SK-N-MC (cell line): ENCODE results near the gene LONP2.

ENCODE experiments used
- EZH2 ChIP-seq: fragments of 200-600 bp; sonication (generic); IDR thresholded peaks from one replicate; pipeline ENCODE4 v1.6.1; 2017; ENCODE audit warnings: antibody characterized with exemption
- FOXP2 ChIP-seq: optimal IDR thresholded peaks from 2 replicates; pipeline ENCODE3; 2011; ENCODE audit warnings: mild to moderate bottlenecking, moderate library complexity; ENCODE audit not compliant: insufficient read depth; ENCODE audit errors: extremely low read length, control extremely low read depth
- POLR2AphosphoS5 ChIP-seq: IDR thresholded peaks from 2 replicates; pipeline ENCODE4 v1.6.1; 2012; ENCODE audit warnings: mild to moderate bottlenecking, low read depth, low read length, borderline replicate concordance

DNA sequence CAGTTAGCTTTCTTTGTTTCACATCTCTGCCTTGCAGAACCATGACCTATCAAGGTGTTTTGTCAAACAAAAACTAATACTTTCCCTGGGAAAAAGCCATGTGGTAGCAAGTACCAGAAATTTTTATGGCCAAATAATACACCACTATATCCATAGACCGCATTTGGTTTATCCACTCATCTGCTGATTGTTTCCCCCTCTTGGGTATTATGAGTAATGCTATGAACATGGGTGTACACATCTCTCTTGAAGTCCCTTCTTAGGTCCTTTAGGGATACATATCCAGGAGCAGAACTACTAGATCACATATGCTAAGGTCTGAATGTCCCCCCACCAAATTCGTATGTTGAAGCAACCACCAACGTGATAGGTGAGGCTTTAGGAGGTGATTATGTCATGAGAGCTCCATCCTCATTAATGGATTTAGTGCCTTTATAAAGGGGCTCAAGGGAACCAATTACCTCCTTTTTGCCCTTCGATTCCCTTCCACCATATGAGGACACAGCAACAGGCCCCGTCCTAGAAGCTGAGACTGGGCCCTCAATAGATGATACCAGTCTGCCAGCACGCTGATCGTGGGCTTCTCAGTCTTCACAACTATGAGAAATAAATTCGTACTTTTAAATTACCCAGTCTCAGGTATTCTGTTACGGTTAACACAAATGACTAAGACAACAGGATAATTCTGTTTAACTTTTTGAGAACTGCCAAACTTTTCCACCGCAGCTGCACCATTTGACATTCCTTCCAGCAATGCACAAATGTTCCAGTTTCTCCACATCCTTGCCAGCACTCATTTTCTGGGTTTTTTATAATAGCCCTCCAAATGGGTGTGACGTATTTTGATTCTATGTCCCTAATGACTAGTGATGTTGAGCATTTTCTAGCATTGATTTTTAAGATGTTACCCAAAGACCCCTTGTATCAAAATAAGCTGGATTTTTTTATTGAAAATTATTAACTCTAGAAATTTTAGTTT lies 111.1 kb downstream of the LONP2 start:
- TF ChIP-seq EZH2: no peak
- TF ChIP-seq POLR2AphosphoS5: no peak
- TF ChIP-seq FOXP2: no peak
